ENCODE measurements around the gene CCDC187.

The CCDC187 gene

DNA sequence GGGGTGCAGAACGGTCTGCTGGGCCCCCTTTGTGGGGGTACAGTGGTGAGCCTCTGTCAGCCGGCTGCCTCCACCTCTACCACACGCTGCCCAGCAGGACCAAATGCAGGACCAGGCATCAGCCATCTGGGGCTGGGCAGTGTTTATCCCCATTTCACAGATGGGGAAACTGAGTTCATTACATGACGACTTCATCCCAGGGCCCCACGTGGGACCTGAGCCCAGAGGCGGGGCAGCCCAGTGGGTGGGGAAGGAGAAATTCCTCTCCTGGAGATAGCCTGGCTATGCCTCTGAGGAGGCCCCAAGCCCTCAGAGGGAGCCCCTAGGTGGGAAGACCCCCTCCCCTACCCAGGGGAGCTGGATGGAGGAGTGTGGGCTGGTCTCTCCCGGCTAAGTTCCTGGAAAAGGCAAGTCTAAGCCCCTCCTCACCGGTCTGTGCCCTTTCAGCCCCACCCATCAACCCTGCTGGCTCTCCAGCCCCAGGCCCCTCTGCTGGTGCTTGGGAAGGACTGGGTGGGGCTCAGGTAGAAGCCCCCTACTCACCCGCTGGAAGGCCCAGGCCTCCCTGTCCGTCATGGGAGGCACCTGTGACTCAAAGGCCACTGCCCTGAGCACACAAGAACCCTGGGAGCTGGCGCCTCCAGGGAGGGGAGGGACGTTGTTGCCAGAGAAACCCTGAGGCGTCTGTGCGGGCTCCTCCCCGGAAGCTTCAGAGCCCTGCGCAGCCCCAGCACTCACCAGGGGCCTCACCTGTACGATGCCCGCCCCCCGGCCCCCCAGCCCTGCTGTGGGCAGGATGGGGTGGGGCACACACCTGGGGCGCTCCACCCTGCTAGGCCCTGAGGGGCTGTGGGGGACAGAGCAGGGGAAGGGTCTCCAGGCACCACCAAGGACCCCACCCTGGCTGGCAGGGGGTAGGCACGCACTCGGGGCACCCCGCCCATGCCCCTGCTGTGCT, 7.4 kb upstream of the CCDC187 start:
- no peak for DNase-seq

DNA sequence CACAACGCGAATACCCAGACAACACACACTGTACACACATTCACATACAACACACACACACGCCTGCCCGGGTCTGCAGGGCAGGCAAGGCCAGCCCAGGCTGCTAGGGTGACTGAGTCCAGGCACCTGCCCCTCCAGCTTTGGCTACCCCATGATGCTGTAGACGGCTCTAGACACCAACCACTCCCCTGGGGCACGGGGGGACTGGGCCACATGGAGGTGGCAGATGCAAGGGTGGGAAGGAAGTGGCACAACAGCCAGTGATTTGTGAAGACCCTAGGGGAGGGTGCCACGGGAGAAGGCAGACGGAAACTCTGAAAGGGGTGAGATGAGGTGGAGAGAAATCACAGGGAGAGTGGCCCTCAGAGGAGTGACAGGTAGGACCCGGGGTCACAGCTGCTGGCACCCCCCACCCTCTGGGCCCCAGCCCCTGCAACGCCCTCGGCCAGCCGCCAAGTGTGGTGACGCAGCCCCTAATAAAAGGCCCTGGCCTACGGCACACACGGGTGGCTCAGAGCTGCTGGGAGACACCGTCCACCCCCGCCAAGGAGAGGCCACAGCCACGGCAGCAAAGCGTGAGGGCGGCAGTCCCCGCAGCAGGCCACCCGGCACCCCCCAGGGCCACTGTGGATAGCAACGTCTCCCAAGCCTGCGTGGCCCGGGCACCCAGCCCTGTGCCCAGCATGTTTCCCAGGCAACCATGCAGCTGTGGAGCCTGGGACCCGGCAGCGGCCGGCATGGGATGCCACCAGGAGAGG, 6.6 kb upstream of the CCDC187 start:
- DNase-seq = no peak

DNA sequence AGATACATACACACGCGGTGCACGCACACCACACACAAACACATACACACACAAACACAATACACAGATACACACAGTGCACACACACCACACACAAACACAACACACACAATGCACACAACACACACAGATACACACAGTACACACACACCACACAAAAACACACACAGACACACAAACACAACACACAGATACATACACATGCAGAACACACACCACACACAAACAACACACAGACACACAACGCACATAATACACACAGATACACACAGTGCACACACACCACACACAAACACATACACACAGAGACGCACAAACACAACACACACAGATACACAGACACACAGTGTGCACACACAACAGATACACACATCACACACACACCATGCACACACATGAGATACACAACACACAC, 5.9 kb upstream of the CCDC187 start:
- no peak for DNase-seq

DNA sequence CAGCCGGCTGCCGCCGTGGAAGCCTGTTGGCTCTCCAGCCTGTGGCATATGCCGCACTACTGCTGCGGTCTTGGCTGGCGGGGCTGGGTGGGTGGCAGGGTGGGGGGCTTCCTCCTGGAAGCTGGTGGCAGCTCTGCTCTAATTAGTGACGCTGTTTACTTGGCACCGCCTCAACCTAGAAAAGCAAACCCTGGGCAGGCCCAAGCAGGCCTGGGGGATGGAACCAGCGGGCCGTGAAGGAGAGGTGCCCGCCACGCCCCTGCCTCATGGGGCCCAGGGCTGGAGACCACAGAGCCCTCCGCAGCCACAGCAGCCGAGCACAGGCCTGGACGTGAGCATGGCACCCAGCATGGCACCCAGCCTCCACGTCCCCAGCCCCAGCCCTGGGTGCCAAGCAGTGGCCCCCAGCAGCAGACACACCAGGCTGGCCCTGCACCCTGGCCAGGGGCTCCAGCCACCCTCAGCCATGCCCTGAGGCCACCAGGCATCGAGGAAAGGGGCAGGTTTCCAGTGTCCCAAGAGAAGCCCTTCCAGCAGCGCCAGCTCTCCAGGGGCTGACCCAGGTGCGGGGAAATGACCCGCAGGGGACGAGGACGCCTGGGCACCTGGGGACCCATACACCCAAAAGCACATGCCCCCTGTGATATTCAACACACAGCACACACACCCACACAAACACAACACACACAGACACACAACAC, 5.4 kb upstream of the CCDC187 start:
- DNase-seq = no peak

DNA sequence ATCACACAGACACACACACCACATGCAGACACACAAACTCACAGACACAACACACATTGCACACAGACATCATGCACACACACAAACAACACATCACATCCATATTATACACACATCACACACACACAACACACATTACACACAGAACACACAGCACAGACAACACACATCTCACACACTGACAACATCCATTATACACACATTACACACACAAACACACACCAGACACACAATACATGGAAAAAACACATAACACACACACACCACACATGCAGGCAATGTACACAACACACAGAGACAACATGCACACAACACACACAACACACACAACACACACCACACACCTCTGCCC, 4.8 kb upstream of the CCDC187 start:
- no peak for DNase-seq

DNA sequence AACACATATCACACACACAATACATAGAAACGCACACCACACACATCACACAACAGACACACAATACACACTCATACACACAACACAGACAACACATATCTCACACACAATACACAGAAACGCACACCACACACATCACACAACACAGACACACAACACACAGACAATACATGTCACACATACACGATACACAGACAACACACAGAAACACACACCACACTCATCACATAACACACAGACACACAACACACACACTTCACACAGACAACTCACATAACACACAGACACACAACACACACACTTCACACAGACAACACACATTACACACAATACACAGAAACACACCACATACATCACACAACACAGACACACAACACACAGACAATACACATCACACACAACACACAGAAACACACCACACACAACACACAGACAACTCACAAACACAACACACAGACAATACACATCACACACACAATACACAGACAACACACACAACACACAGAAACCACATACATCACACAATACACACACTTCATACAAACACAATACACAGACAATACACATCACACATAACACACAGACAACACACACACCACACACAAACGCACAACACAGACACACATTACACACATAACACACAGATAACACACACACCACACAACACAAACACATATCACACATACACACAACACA, 4.3 kb upstream of the CCDC187 start:
- no peak for DNase-seq

DNA sequence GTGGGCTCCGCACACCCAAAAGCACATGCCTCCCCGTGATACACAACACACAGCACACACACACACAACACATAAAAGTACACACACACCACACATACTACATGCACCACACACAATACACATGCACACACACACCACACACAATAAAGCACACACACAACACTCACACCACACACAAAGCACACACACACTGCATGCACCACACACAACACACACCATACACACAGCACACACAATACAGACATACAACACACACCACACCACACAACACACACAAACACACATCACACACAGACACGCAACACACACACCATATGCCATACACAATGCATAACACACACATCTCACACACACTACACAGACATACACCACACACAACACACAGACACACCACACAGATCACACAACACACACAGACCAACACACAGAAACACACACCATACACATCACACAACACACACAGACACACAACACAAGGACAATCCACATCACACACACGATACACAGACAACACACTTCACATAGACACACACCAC, 3.4 kb upstream of the CCDC187 start:
- DNase-seq = no peak

DNA sequence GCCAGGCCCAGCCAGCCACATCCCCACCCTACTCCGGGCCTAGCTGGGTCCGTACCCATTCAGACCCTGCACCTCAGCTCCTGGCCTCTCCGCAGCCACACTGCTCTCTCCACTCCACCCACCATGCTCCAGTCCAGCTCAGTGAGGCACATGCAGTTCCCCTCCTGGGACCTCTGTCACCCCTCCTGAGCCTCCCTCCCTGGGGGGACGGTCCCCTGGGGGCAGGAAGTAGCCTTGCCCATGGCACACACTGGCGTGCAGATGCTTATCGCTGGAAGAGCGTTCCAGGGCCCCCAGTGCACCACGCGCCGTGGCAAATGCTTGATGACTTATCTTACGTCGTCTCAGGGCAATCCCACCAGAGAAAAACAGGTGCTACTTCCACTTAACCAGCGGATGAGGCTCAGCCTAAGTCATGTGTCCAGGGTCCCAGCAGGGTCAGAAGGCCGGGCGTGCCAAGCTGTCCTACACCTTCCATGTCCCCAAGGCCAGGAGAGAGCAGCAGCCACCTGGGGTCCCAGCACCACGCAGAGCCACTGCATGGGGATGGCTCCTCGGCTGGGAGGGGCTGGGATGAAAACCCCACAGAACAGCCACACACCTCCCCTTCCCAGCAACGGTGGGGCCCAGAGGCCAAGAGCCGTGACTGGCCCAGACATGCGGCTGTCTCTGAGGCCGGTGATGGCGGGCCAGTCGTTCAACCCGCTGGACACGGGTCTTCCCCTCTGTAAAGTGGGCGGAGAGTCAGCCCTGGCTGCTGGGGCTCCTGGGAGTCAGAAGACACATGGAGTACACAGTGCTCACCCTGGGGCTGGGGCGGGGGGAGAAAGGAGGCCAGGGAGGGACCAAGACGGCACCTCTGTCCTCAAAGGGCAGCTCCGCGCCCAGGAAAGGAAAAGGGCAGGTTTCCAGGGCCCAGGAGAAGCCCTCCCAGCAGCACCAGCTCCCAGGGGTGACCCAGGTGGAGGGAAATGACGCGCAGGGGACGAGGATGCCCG, 2.6 kb upstream of the CCDC187 start:
- no peak for DNase-seq

DNA sequence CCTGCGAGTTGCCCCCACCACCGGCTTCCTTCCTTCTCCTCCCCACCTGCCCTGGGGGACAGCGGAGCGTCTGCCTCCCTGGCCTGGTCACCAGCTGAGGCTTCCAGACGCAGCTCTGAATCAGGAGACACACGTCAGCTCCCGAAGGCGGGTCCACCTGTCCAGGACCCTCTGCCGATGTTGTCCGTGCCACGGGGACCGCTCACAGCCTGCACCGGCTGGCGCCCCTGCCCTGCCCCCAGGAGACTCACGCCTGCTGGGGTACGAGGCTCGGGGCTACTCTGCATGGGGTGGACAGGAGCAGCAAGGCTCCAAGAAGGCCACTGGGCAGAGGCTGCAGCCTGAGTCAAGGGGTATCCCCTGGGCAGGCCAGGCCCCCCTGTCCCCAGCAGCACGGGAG, 1.9 kb upstream of the CCDC187 start:
- DNase-seq = no peak

DNA sequence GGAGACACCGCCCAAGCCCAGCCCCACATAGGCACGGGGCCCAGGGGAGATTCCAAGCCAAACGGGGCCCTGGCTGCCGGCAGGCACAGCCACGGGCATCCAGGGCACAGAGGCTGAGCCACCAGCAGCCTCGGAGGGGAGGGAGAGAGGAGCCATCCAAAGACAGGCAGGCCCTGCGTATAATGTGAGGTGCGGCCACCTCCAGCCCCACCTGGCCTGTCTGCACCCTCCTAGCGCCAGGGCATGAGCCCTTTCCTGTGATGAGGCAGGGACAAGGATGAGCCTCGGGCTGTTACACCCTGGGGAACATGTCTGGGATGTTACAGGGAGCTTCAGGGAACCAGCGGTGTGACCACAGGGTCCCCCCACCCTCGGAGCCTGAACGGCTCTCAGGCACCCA, 1.1 kb upstream of the CCDC187 start:
- no peak for DNase-seq

DNA sequence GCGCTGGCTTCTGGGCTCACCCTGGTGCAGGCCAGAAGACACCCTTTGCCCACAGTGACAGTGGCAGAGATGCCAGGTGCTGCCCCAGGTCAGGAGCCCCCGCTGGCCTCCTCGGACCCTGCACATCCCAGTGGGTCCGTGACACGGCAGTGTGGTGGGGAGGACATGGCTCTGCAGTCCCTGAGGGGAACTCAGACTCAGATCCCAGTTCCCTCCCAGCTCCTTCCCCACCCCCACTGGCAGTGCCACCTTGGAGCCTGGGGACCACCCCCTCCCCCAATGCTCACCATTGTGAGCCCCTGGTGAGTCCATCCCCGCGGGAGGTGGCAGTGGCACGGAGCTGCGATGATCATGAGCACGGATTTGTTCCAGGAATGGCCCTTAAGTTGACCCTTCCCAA, 562 bp upstream of the CCDC187 start:
- DNase-seq = no peak

DNA sequence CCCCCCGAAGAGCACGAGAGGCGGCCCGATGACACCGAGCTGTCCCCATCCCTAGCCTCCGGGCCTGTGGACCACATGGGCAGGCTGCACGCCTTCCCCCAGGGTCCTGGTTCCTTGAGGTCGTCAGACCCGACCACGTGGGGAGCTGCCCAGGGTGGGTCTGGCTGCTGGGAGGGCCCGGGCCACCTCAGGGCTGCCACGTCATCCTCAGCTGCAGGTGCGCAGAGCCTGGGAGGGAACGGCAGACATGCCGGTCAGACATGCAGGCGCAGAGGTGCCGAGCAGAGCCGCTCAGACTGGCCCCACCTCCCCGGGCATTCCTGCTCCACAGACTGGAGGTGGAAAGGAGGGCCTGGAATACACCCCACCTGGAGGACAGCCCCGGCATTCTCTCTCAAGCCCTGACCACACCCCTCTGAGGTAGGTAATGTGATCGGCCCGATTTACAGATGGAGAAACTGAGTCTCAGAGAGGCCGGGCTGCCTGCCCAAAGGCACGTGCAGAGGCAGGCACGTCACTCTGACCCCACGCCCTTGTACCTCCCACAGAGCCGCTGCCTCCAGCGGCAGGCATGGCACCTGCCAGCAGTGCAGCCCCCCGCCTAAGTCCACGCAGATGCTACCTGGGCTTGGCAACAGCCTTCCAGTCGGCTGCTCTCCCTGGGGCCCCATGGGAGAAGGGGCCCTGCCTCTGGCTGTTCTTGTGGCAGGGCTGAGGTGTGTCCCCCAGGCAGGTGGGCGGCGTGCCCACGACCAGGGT, 649 bp downstream of the CCDC187 start:
- no peak for DNase-seq

DNA sequence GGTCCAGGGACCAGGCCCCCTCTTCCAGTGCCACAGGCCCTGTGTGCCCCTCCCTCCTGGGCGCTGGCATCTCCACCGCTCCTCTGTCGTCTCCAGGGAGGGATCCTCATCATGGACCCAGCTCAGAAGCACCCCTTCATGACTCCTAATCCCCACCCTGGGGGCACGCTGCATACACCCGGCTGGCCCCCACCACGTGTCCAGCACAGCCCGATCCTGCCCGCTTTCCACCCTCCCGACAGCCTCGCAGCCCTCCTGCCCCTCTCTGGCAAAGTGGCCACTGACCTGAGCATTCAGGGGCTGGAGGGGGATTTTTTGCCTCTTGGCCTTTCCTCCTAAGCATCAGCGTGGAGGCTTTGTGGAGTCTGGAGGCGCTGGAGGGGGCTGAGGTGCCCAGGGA, 1.4 kb downstream of the CCDC187 start:
- DNase-seq = no peak

DNA sequence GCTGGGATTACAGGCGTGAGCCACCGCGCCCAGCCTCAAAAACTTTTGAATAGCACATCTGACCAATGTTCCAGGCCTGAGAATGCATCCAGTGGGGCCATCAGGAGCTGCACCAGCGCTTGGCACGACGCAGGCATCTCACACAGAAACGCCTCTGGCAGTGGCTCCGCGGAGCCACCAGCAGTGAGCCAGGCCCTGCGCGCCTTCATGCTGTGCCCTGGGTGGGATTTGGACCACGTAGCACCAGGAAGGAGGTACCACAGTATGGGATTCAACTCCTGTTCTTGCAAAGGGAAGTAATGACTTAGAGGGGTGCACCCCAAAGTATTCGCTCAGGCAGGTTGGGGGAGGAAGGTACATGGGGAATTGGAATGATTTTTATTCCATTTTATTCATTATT, 3.0 kb downstream of the CCDC187 start:
- DNase-seq = no peak

DNA sequence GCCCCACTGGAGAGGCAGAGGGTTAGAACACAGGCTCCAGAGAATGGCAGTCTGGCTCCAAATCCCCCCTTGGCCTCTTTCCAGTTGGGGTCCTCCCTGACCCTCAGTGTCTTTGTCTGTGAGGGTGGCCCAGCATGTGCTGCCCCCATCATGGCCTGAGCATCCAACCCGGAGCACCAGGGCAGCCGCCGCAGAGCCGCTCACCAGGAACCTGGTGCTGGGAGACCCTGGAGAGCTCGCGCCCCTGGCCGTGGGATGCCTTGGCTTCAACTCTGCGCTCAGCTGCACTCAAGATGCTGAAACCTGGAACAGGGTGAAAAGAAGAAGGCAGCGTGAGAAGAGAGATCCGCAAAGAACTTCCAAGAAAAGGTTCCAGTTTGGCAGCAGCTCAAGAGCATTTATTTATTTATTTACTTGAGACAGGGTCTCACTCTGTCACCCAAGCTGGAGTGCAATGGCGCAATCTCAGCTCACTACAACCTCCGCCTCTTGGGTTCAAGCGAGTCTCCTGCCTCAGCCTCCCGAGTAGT, 3.8 kb downstream of the CCDC187 start:
- DNase-seq = no peak

DNA sequence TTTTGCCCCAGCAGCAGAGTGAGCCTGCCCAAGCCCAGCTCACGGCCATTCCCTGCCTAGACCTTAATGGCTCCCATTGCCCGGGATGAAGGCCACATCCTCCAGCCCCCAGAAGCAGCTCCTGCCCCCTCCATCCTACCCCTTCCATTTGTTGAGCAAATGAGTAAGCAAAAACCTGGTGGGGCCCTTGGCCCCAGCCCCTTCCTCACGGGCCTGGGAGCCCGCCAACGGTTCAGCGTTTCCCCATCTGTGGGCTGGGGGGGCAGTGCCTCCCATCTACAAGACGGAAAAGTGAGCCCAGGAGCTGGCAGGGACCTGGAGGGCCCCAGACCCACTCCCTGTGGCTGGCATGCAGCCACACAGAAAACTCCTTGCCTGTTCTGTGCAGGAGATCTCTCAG, 4.4 kb downstream of the CCDC187 start:
- no peak for DNase-seq

DNA sequence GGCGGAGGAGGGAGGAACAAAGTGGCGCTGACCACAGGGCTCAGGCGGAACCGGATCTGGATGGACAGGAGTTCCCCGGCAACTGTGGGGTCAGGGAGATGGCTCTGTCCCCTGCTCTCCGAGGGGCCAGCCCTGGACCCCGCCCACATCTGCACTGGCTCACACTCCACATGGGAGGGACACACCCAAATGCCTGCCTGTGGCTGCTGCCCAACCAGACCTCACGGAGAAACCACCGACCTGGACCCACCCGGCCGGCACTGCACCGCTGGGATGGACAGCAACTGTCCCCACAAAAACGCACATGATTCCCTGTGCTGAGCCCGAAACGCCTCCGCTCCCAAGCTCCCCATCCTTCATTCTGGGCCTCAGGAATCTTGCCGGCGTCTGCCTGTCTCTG, 4.8 kb downstream of the CCDC187 start:
- no peak for DNase-seq

DNA sequence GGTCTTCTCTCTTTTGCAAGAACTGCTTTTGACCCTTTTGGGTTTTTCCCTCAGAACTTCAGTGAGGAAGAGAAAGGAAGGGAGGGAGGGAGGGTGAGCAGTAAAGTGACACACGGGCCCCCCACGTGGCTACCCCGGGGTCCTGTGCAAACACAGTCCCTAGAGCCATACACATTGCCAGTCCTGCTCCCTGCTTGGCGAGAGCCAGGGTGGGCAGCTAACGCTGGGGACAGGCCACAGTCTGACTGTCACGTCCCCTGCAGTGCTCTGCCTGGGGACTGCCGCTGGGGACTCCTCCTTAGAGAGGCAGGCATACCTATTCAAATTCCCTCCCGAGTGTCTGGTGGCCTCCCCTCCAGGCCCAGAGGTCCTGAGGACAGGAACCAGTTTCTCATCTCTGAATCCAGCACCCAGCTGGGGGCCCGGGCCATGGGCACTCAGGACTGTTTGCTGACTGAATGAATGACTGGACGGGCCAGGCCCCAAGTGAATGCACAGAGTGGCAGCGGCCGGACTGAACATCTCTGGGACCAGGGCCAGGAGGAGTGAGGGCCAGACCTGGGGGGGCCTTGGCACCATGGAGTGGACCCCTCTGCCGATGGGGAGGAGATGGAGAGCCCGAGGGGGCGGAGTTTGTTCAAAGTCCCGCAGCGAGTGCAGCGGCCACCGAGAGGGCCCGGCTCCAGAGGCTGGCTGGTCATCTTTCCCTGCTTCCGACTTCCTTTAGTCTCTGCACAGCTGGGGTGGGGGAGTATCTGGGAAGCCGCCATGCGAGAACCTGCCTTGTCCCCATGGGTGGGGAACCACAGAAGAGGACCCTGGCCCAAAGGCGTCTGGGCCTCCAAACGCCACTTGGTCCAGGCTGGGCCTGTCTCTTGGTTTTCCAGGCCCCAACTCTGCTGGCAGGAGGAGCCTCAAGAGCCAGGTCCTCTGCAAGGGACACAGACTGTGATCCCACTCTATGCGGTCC, 5.8 kb downstream of the CCDC187 start:
- DNase-seq = no peak

Data from effector CD4-positive, alpha-beta T cell (primary cell).